IMR-90 (cell line): ENCODE results near the gene ANKRD11. TPM values are rescaled to one million over a fixed set of nuclear protein-coding genes. Genes with fewer than 3 reads are reported as not detected.
"Not testable (repeated sequence)": the region's sequence is repeated elsewhere in the genome, so short reads cannot be mapped to it uniquely, and the experiment has no call there.

Experiments used
- ATAC-seq: fragments of 200-7000 bp; cut with Tn5 transposase; 2 replicates; pipeline ENCODE4 v1.9.1; 2020; ENCODE audit warnings: low read depth, mild to moderate bottlenecking, moderate library complexity
- BruUV-seq: library from RNA; stranded (reverse); fragments of 400-500 nt; replicated peaks from 2 replicates; lab custom pipeline; 2021; lab: Mats Ljungman, UMichigan
- CTCF ChIA-PET: fragments of 300-600 bp; formaldehyde crosslinking; extraction: SDS; loops from one replicate; lab custom pipeline; 2021; ENCODE audit warnings: antibody characterized with exemption; lab: Yijun Ruan, JAX
- POLR2A ChIA-PET: fragments of 300-600 bp; sonication (Branson Sonifier 250); formaldehyde crosslinking; loops from one replicate; lab custom pipeline; 2022; ENCODE audit warnings: antibody characterized with exemption; ENCODE audit not compliant: unreplicated experiment; lab: Charles Lee
- DNase-seq: peaks from one replicate; pipeline ENCODE4 v3.0.0; 2013
- H2AFZ ChIP-seq: replicated peaks from 2 replicates; pipeline ENCODE3; 2013; ENCODE audit warnings: low read length, mild to moderate bottlenecking; ENCODE audit not compliant: poor library complexity
- H2AK5ac ChIP-seq: 2 replicates; pipeline ENCODE4 v1.6.1; 2013; ENCODE audit warnings: low read depth, low read length, inconsistent platforms
- H2AK9ac ChIP-seq: replicated peaks from 2 replicates; pipeline ENCODE3; 2013; ENCODE audit warnings: mild to moderate bottlenecking, low read depth, low read length, moderate library complexity; ENCODE audit not compliant: poor library complexity
- H2BK120ac ChIP-seq: 2 replicates; pipeline ENCODE4 v1.6.1; 2013; ENCODE audit warnings: low read depth, low read length, inconsistent platforms
- H2BK15ac ChIP-seq: 3 replicates; pipeline ENCODE4 v1.6.1; 2013; ENCODE audit warnings: low read depth, low read length, inconsistent platforms
- H2BK20ac ChIP-seq: 2 replicates; pipeline ENCODE4 v1.6.1; 2013; ENCODE audit warnings: low read depth, mild to moderate bottlenecking, inconsistent platforms, low read length, moderate library complexity
- H2BK5ac ChIP-seq: 2 replicates; pipeline ENCODE4 v1.6.1; 2013; ENCODE audit warnings: mild to moderate bottlenecking, low read depth, low read length, inconsistent platforms; ENCODE audit not compliant: poor library complexity, severe bottlenecking
- H3K14ac ChIP-seq: replicated peaks from 2 replicates; pipeline ENCODE4 v1.6.1; 2013; ENCODE audit warnings: low read depth, low read length, inconsistent platforms
- H3K18ac ChIP-seq: 2 replicates; pipeline ENCODE4 v1.6.1; 2013; ENCODE audit warnings: low read depth, low read length, control low read depth
- H3K23ac ChIP-seq: 2 replicates; pipeline ENCODE4 v1.6.1; 2013; ENCODE audit warnings: low read depth, low read length, inconsistent platforms
- H3K27ac ChIP-seq: 2 replicates; pipeline ENCODE4 v1.5.1; 2013; ENCODE audit warnings: mild to moderate bottlenecking, control low read depth, low read length; ENCODE audit not compliant: insufficient read depth
- H3K27me3 ChIP-seq: 2 replicates; pipeline ENCODE4 v1.6.1; 2013; ENCODE audit warnings: low read length; ENCODE audit not compliant: control insufficient read depth, insufficient read depth
- H3K36me3 ChIP-seq: 2 replicates; pipeline ENCODE4 v1.6.1; 2013; ENCODE audit warnings: low read length, mixed read lengths; ENCODE audit not compliant: control insufficient read depth, insufficient read depth
- H3K4ac ChIP-seq: 2 replicates; pipeline ENCODE4 v1.6.1; 2013; ENCODE audit warnings: low read depth, low read length, inconsistent platforms
- H3K4me1 ChIP-seq: 2 replicates; pipeline ENCODE4 v1.6.1; 2013; ENCODE audit warnings: low read length, mixed read lengths; ENCODE audit not compliant: control insufficient read depth, insufficient read depth
- H3K4me2 ChIP-seq: 2 replicates; pipeline ENCODE4 v1.6.1; 2013; ENCODE audit warnings: low read depth, mild to moderate bottlenecking, control low read depth, low read length, moderate library complexity
- H3K4me3 ChIP-seq: 2 replicates; pipeline ENCODE4 v1.5.1; 2013; ENCODE audit warnings: low read depth, mild to moderate bottlenecking, control low read depth, low read length, moderate library complexity; ENCODE audit not compliant: insufficient read depth
- H3K56ac ChIP-seq: 2 replicates; pipeline ENCODE4 v1.6.1; 2013; ENCODE audit warnings: low read length, inconsistent platforms; ENCODE audit not compliant: insufficient read depth; ENCODE audit errors: extremely low read depth
- H3K79me1 ChIP-seq, 2 experiments: 2 replicates each; pipeline ENCODE4 v1.6.1; 2013; ENCODE audit warnings: low read length in 2 of 2, inconsistent platforms in 1 of 2, low read depth in 1 of 2
- H3K9ac ChIP-seq: 2 replicates; pipeline ENCODE4 v1.6.1; 2013; ENCODE audit warnings: low read depth, low read length, control low read depth
- H3K9me1 ChIP-seq: 2 replicates; pipeline ENCODE4 v1.6.1; 2013; ENCODE audit warnings: low read length, inconsistent platforms; ENCODE audit not compliant: insufficient read depth
- H3K9me3 ChIP-seq: 2 replicates; pipeline ENCODE4 v1.6.1; 2013; ENCODE audit warnings: low read length; ENCODE audit not compliant: control insufficient read depth, insufficient read depth
- H4K20me1 ChIP-seq: 2 replicates; pipeline ENCODE4 v1.6.1; 2013; ENCODE audit warnings: low read length, inconsistent platforms; ENCODE audit not compliant: insufficient read depth
- H4K5ac ChIP-seq: 2 replicates; pipeline ENCODE4 v1.6.1; 2013; ENCODE audit warnings: mild to moderate bottlenecking, low read depth, low read length, control low read depth
- H4K8ac ChIP-seq, 2 experiments: 2 replicates each; pipeline ENCODE4 v1.6.1; 2013; ENCODE audit warnings: low read depth in 2 of 2, low read length in 2 of 2, control low read depth in 1 of 2, inconsistent platforms in 1 of 2
- H4K91ac ChIP-seq: 2 replicates; pipeline ENCODE4 v1.6.1; 2013; ENCODE audit warnings: low read depth, low read length, inconsistent platforms; ENCODE audit not compliant: insufficient read depth
- WGBS, 2 experiments: methylation state at CpG; one replicate each; pipeline versions ENCODE4 v1.1.5 to v1.1.7; 2013; ENCODE audit warnings: missing lambda C conversion rate in 2 of 2; ENCODE audit not compliant: insufficient read length in 1 of 2; ENCODE audit errors: extremely low coverage in 2 of 2; 5-methylcytosine and 5-hydroxymethylcytosine counted together
- dilution Hi-C: fragments of 300-500 bp; cut with HindIII; formaldehyde crosslinking; loops from one replicate; pipeline ENCODE4 v1.14.3; 2018; ENCODE audit warnings: low sequenced_read_pairs; ENCODE audit not compliant: unreplicated experiment
- in situ Hi-C: fragments of 300-500 bp; cut with MboI; formaldehyde crosslinking; loops from 3 replicates; pipeline ENCODE4 v1.14.3; 2019; ENCODE audit warnings: low sequenced_read_pairs, inconsistent platforms, mixed read lengths
- intact Hi-C: fragments of 100-400 bp; cut with micrococcal nuclease; formaldehyde crosslinking; loops from 2 replicates; pipeline ENCODE4 v1.10.0; 2022
- polyA plus RNA-seq, 3 experiments: library from polyadenylated mRNA; depleted of rRNA; stranded (reverse); fragments of >200 nt; gene quantifications; 2 replicates each; pipeline ENCODE4 v1.2.3, GENCODE V29; 2012; ENCODE audit warnings: low replicate concordance in 1 of 3
- total RNA-seq: library from RNA; depleted of rRNA; stranded (reverse); fragments of >200 nt; gene quantifications from 2 replicates; pipeline ENCODE4 v1.2.3, GENCODE V29; 2012

Gene ANKRD11
- total and polyA plus RNA-seq, 2 of the 4 experiments (the other 2 are of a cell fraction) = 46.8 to 71.9 TPM

- DNase-seq, H2BK15ac ChIP-seq, H3K56ac ChIP-seq, BruUV-seq, H3K9ac ChIP-seq, H2AFZ ChIP-seq, H3K23ac ChIP-seq, H4K5ac ChIP-seq, POLR2A ChIA-PET, H2BK5ac ChIP-seq, dilution Hi-C loops, H2BK120ac ChIP-seq, H4K91ac ChIP-seq, H2AK5ac ChIP-seq, ATAC-seq, H2AK9ac ChIP-seq, CTCF ChIA-PET, H3K4me3 ChIP-seq, H3K4ac ChIP-seq, in situ Hi-C loops, H3K4me2 ChIP-seq, H2BK20ac ChIP-seq, H3K27me3 ChIP-seq, H3K9me3 ChIP-seq, H3K36me3 ChIP-seq, H4K8ac ChIP-seq, H3K18ac ChIP-seq, H3K14ac ChIP-seq, H3K27ac ChIP-seq: not testable (repeated sequence)
- Histone ChIP-seq H3K79me1 (peaks cover 6 to 93% of the 10 kb centered on the region in 2 experiments; a peak in 3 of 4 replicates), H4K20me1 (peaks cover 100% of the 10 kb centered on the region), H3K9me1 (peaks cover 45% of the 10 kb centered on the region), H3K4me1 (peaks cover 14% of the 10 kb centered on the region)
- intact Hi-C loops = loop anchor here (2.0 kb wide), 1 partner anchor 48 kb away; no protein-coding TSS in a partner anchor
- 80% methylated on average over 1 of the region's 5 CpGs; no CpG with 5 or more reads in 1 of the 2 experiments for WGBS, 2 experiments
Observed at GRCh38 chr16:89382555-89382954, 107.8 kb downstream of the ANKRD11 start.
